IPS-18c (cell line): ENCODE results near the gene C1QL2.

Source experiments
- H3K4me3 ChIP-seq: 2 replicates; pipeline ENCODE4 v1.7.0; 2013; ENCODE audit warnings: low read depth, mild to moderate bottlenecking, low read length, moderate library complexity; ENCODE audit not compliant: insufficient read depth
- H3K9me3 ChIP-seq: one replicate; pipeline ENCODE4 v1.6.1; 2013; ENCODE audit warnings: mild to moderate bottlenecking, low read length, moderate library complexity; ENCODE audit not compliant: control insufficient read depth, insufficient read depth

Gene C1QL2

GRCh38 chr2:119156891-119157773 lies 1.4 kb downstream of the C1QL2 start:
- Histone ChIP-seq H3K9me3 (peaks cover 2% of the 10 kb centered on the region), H3K4me3 (peak overlapping the region; percentile 62)

GRCh38 chr2:119156105-119156890 lies 2.3 kb downstream of the C1QL2 start:
- Histone ChIP-seq H3K9me3 (peaks cover 2% of the 10 kb centered on the region), H3K4me3 (peak overlapping the region; percentile 62)

GRCh38 chr2:119155633-119156032 lies 2.9 kb downstream of the C1QL2 start:
- Histone ChIP-seq H3K4me3 (peak overlapping the region; percentile 62), H3K9me3 (peaks cover 2% of the 10 kb centered on the region)

DNA sequence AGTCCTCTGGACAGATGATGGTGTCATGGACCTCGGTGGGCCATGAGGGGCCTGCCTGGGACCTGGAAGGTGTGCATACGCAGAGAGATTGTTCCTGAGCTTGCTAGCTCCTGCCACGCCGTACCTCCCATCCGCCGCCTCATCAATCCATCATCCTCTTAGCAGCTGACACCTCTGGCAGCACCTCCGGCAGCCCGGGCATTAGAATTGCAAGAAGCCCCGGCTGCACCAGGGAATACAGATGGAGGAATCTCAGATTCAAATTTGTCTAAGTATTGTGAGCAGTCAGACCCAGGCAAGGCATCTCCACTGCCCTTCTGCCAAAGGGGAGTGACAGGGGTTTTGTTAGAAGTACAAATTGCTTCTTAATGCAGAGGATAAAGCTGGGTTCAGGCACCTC lies 4.5 kb downstream of the C1QL2 start:
- peaks cover 2% of the 10 kb centered on the region for H3K9me3 ChIP-seq
- H3K4me3 ChIP-seq = no peak overlapping the region

DNA sequence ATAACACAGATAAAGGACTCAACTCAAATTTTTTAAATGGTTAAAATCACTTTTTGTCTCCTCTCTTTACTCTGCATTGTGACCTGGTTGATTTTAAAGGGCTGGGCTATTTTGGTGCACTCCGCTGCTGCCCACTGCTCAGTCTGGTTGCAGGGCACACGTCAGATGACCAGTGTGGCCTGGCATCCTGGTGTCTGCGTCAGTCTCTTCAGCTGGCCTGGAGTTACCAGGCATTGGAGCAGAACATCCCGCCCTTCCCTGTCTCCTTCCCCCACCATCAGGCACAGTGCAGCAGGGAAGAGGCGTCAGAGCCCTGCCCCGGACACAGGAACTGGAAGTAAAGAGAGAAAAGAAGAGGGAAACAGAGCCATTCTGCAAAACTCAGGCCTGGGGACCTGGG lies 8.9 kb downstream of the C1QL2 start:
- no peaks in the 10 kb centered on the region for H3K9me3 ChIP-seq

DNA sequence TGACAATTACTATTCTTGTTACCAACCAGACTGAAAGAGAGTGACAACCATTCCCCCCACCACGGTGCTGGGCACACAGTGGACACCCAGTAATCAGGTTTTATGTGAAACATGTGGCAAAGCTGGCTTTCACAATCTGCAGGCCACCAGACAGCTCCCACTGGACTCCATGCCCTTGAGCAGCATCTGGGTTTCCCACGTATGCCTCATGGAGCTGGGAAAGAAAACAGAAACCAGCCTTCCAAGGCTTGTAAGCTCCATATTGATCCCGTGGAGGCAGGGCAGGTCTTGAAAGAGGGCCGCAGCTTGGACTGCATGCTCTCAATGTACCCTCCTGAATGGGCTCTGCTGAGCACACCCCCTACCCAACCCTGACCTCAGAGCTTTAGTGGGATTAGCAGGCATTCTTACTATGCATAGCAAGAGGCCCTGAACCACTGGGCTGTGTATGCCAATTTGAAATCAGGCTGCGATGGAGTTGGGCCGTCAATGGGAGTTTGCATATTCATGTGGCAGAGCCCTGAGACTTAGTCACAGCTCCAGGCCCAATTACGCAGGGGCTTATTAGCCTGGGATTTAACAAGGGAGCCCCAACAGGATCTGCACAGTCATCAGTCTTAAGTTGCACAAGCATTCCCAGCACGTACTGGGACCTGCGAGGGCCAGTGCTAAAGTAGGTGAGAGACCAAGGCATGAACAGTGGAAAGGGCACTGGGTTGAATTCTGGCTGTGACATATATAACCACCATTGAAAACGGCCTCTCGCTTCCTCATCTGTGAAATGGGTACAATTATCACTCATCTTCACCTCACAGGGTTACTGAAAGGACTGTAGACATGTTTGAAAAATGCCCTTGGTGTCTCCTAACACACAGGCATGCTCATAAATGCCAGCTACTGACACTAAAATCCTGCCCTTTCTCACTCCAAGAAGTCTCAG lies 10.5 kb downstream of the C1QL2 start:
- Histone ChIP-seq H3K9me3 (no peaks in the 10 kb centered on the region), H3K4me3 (no peak overlapping the region)

More for the DNA sequence above, 8.9 kb downstream of the C1QL2 start:
- no peak overlapping the region for H3K4me3 ChIP-seq

DNA sequence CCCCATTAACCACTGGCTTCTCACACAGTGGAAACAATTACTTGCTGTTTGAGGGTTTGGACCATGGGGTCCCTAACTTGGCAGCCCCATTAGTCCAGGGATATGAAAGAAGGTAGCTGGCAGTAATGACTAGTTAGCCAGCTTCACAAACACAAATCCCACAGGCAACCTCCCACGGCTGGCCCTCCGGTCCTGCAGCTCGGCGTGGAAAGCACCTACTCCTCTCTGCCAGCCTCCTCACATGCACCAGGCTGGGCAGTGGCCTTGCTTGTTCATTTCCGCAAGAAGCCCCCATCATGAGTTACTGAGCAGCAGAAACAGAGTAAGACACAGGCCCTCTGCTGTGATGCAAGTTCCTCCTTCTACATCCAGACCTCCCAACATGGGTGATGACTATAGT lies 13.7 kb downstream of the C1QL2 start:
- no peak overlapping the region for H3K4me3 ChIP-seq
- H3K9me3 ChIP-seq = no peaks in the 10 kb centered on the region

GRCh38 chr2:119142824-119143223 lies 15.7 kb downstream of the C1QL2 start:
- H3K4me3 ChIP-seq = no peak overlapping the region
- H3K9me3 ChIP-seq = no peaks in the 10 kb centered on the region

DNA sequence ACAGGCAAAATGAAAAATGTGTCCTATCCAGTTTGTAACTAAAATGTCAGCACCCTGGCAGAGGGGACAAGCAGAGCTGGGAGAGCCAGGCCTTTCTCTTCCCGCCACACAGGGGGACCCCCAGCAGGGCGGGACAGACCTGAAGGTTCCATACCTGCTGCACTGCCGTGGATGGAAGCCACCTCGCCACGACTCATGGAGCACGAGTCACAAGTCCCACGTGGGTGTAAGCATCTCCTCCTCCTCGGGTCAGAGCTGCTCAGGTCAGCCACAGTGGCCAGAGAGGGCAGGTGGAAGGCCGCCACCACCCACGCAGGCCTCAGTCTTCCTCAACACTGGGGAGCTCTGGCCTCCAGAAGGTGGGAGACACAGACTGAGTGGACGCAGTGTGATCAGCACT lies 21.0 kb downstream of the C1QL2 start:
- Histone ChIP-seq H3K4me3 (no peak overlapping the region), H3K9me3 (no peaks in the 10 kb centered on the region)

DNA sequence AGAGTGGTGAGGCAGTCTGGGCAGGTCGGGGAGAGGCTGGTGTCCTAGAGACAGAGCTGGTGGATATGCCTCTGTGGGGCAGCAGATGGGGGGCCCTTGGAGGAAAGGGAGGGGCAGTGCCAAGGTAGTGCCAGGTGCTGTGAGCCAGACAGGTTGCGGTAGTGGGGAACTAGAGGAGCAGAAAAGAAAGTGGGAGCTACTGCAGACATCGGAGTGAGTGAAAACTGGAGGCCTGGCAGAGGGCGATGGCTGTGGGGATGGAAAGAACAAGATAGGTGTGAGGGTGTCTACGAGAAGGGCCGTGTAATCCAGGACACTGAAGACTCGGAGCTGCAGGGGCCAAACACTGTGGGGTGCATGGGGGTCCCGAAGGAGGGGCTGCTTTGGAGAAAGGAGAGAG lies 21.7 kb downstream of the C1QL2 start:
- no peaks in the 10 kb centered on the region for H3K9me3 ChIP-seq
- H3K4me3 ChIP-seq = no peak overlapping the region

- no peak overlapping the region for H3K4me3 ChIP-seq
- H3K9me3 ChIP-seq = no peaks in the 10 kb centered on the region
Measured at GRCh38 chr2:119136093-119136492, 22.5 kb downstream of the C1QL2 start.

- H3K4me3 ChIP-seq = no peak overlapping the region
- H3K9me3 ChIP-seq = no peaks in the 10 kb centered on the region
Measured at GRCh38 chr2:119134775-119135174, 23.8 kb downstream of the C1QL2 start.

- Histone ChIP-seq H3K4me3 (no peak overlapping the region), H3K9me3 (no peaks in the 10 kb centered on the region)
Measured at GRCh38 chr2:119126650-119127049, 31.9 kb downstream of the C1QL2 start.

DNA sequence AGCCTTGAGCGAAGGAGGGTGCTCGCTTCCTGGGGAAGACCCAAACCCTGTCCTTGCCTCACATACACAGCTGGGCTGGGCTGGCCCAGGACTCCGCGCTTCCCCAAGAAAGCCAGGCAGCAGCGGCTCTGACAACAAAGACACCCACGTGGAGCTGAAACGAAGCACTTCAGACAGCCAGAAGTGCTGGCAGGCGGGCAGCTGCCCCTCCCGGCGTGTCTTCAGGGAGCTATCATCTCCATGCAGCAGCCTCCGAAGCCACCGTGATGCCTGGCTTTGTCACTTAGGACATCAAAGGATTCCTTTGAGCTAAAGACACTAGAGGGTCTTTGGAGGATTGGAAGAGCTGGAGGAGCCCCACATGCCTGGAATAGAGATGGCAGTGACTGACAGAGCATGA lies 35.2 kb downstream of the C1QL2 start:
- Histone ChIP-seq H3K9me3 (no peaks in the 10 kb centered on the region), H3K4me3 (no peak overlapping the region)

- Histone ChIP-seq H3K4me3 (no peak overlapping the region), H3K9me3 (no peaks in the 10 kb centered on the region)
Measured at GRCh38 chr2:119122663-119123062, 35.9 kb downstream of the C1QL2 start.

DNA sequence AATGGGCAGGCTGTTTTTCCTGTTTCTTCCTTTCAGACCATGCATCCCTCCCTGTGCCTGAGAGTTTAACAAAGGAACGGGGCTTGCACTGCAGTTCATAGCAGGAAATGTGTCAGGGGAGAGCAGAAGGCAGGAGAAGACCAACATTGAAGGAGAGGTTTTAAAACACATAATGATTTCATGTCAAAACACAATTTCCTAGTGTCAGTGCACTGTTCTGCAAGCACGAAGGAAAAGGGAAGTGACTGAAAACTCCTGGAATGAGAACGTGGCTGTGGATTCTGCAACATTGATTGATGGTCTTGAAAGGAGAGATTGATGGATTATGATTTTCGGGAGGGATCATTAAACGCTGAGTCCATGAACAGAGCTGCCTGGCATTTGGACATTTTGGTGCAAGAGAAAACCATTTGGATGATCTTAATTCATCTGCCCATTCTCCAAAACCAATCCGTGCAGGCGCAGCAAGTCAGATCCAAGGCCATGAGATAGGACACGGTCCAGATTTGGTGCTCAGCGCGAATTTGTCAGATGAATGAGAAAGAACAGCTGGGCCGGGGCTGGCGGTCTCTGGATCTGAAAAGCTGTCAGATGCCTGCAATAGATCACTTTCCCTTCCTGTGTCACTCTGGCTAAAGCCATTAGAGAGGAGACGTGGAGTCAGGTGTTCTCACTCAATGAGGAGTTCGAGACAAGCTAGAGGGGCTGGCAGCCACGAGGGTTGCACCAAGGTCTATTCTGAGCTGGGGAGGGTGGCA lies 38.4 kb downstream of the C1QL2 start:
- no peaks in the 10 kb centered on the region for H3K9me3 ChIP-seq
- no peak overlapping the region for H3K4me3 ChIP-seq
